ENCODE measurements around the gene NRGN. TPM values are rescaled to one million over a fixed set of nuclear protein-coding genes. Genes with fewer than 3 reads are reported as not detected.

Gene NRGN
- total RNA-seq, 2 experiments from 2014 or later, result 6.8 to 16.9 TPM

- ChIA-PET POLR2A (interaction anchor here (0.7 kb wide), 1 partner anchor 15 kb away, joined by 6 read pairs; no protein-coding TSS in a partner anchor), CTCF (ENCODE audit: unreplicated experiment) (no interaction called here)
- Histone ChIP-seq H2AFZ (ENCODE audit: low read length) (no peak overlapping the region), H3K4me3 (ENCODE audit: low read depth, low read length, poor library complexity, severe bottlenecking) (no peak overlapping the region), H3K36me3 (ENCODE audit: insufficient read depth, low read length) (no peaks in the 10 kb centered on the region), H3K27ac (ENCODE audit: low read depth, low read length, poor library complexity, severe bottlenecking) (no peak overlapping the region), H3K9me2 (ENCODE audit: insufficient read depth, low read length) (no peaks in the 10 kb centered on the region), H3K4me1 (ENCODE audit: insufficient read depth, low read length, poor library complexity, severe bottlenecking) (peaks cover 34% of the 10 kb centered on the region), H3K79me2 (ENCODE audit: insufficient read depth, low read depth, low read length) (no peaks in the 10 kb centered on the region), H3K9me3 (ENCODE audit: low read length) (no peaks in the 10 kb centered on the region), H4K20me1 (ENCODE audit: insufficient read depth, low read length) (no peaks in the 10 kb centered on the region), H3K4me2 (ENCODE audit: low read length) (no peak overlapping the region)
- intact Hi-C loops (cut with micrococcal nuclease; ENCODE audit: unreplicated experiment), result no loop called here
- no peak for DNase-seq (ENCODE audit: low spot score)
- TF ChIP-seq EZH2phosphoT487 (IDR thresholded peaks at IDR 0.05; ENCODE audit: borderline replicate concordance, low read depth, low read length), result no peak
- TF ChIP-seq CTCF (conservative IDR thresholded peaks at IDR 0.05; ENCODE audit: low read length), result no peak
- BruUV-seq (replicated peaks), result no TSS peak
Observed at GRCh38 chr11:124757320-124757719, 17.6 kb downstream of the NRGN start.

- H3K27ac ChIP-seq (ENCODE audit: low read depth, low read length, poor library complexity, severe bottlenecking), result no peak overlapping the region
- peaks cover 39% of the 10 kb centered on the region for H3K4me1 ChIP-seq (ENCODE audit: insufficient read depth, low read length, poor library complexity, severe bottlenecking)
- CTCF ChIA-PET (ENCODE audit: unreplicated experiment), result interaction anchor here (0.6 kb wide), 1 partner anchor 78 kb away, joined by 3 read pairs; no protein-coding TSS in a partner anchor
- H2AFZ ChIP-seq (ENCODE audit: low read length), result no peak overlapping the region
- POLR2A ChIA-PET, result no interaction called here
- intact Hi-C loops (cut with micrococcal nuclease; ENCODE audit: unreplicated experiment), result no loop called here
- no peaks in the 10 kb centered on the region for H3K9me2 ChIP-seq (ENCODE audit: insufficient read depth, low read length)
- no peaks in the 10 kb centered on the region for H4K20me1 ChIP-seq (ENCODE audit: insufficient read depth, low read length)
- no peaks in the 10 kb centered on the region for H3K9me3 ChIP-seq (ENCODE audit: low read length)
- no TSS peak for BruUV-seq (replicated peaks)
- TF ChIP-seq CTCF (conservative IDR thresholded peaks at IDR 0.05; ENCODE audit: low read length) (peak; percentile 81), EZH2phosphoT487 (IDR thresholded peaks at IDR 0.05; ENCODE audit: borderline replicate concordance, low read depth, low read length) (no peak)
- DNase-seq (ENCODE audit: low spot score), result peak; percentile 79
- peak overlapping the region; percentile 7 for H3K4me3 ChIP-seq (ENCODE audit: low read depth, low read length, poor library complexity, severe bottlenecking)
- peak overlapping the region; percentile 53 for H3K4me2 ChIP-seq (ENCODE audit: low read length)
- no peaks in the 10 kb centered on the region for H3K36me3 ChIP-seq (ENCODE audit: insufficient read depth, low read length)
- H3K79me2 ChIP-seq (ENCODE audit: insufficient read depth, low read depth, low read length), result no peaks in the 10 kb centered on the region
Observed at GRCh38 chr11:124758355-124759265, 18.9 kb downstream of the NRGN start.

Data from OCI-LY7 (cell line).